GM18951 (cell line): ENCODE data around the gene IRAK2.

Experiments used
- POLR2A ChIP-seq: IDR thresholded peaks from 4 replicates; pipeline ENCODE4 v1.6.1; 2011; ENCODE audit warnings: mild to moderate bottlenecking; ENCODE audit not compliant: insufficient read length, insufficient read depth; ENCODE audit errors: extremely low read depth
- in situ Hi-C: fragments of 300-500 bp; cut with MboI; formaldehyde crosslinking; loops from one replicate; pipeline ENCODE4 v1.12.0; 2022; ENCODE audit warnings: low sequenced_read_pairs, mixed read lengths, inconsistent platforms; ENCODE audit not compliant: unreplicated experiment

The IRAK2 gene

GRCh38 chr3:10285272-10286132 lies 120.8 kb downstream of the IRAK2 start:
- in situ Hi-C loops, result no loop called here
- TF ChIP-seq POLR2A, result no peak

- no peak for TF ChIP-seq POLR2A
- in situ Hi-C loops, result no loop called here
Measured at GRCh38 chr3:10286133-10286524, 121.4 kb downstream of the IRAK2 start.

GRCh38 chr3:10286596-10287295 lies 122.0 kb downstream of the IRAK2 start:
- in situ Hi-C loops, result no loop called here
- no peak for TF ChIP-seq POLR2A

DNA sequence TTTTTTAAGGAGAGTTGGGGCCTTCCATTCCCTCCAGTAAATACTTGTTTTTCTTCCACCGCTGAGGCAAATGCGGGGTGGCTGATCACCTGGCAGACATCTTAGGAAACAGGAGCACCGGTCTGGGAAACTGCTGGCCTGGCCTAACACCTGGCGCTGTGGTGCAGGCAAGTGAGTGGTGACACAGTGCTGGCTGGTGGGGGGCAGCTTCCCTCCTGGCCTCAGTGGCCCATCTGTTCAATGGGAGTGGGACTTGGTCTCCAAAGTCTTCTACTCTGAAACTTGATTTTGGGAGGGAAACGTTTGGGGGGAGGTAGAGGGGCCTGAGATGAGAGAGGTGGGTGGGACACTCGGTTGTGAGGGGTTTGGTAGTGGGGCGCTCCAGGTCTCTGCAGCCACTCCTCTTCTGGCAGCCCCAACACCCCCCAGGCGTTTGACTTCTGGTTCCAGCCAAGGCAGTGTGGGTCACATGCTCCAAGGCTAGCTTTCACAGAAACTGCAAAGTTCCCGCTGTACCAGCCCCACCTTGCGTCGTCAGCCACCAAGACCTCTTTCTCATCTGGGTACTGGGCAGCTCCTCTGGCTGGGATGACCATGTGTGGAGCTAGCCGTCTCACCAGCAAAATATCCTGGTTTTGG lies 123.3 kb downstream of the IRAK2 start:
- no peak for TF ChIP-seq POLR2A
- in situ Hi-C loops, result no loop called here

- in situ Hi-C loops, result no loop called here
- TF ChIP-seq POLR2A, result no peak
Measured at GRCh38 chr3:10288575-10288960, 123.8 kb downstream of the IRAK2 start.

- TF ChIP-seq POLR2A, result no peak
- in situ Hi-C loops, result no loop called here
Measured at GRCh38 chr3:10289077-10289476, 124.4 kb downstream of the IRAK2 start.

GRCh38 chr3:10289787-10290355 lies 125.2 kb downstream of the IRAK2 start:
- in situ Hi-C loops, result no loop called here

GRCh38 chr3:10290481-10291176 lies 125.9 kb downstream of the IRAK2 start:
- in situ Hi-C loops, result no loop called here
- TF ChIP-seq POLR2A, result no peak

More at GRCh38 chr3:10289787-10290355, 125.2 kb downstream of the IRAK2 start:
- TF ChIP-seq POLR2A, result no peak

DNA sequence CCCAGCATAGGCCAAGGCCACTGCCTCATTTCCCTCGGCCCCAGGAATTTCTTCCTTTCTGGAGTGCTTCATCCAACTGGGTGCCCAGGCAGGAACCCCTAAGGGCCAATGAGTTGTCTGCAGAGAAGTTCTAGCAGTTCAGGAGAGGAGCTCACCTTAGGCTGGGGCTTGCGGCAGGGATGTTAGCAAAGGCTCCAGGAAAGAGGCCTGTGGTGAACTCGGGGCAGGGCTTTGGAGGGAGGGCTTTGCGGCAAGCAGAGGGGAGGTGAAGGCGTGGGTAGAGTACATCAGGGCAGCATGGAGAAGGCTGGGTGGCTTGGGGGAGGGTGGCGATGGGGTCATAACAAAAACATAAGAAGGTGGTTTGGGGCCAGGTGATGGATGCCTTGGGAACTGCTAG lies 126.9 kb downstream of the IRAK2 start:
- in situ Hi-C loops, result no loop called here
- TF ChIP-seq POLR2A, result no peak

GRCh38 chr3:10292505-10293419 lies 128.0 kb downstream of the IRAK2 start, which contains the start of gene GHRL:
Gene GHRL (minus strand): TSS chr3:10292947. CDS start chr3:10290180, 2,767 bp downstream.
- TF ChIP-seq POLR2A, result peak; percentile 51
- in situ Hi-C loops, result no loop called here
